B cell (primary cell): ENCODE results near the gene SOX6. TPM values are rescaled to one million over a fixed set of nuclear protein-coding genes. Genes with fewer than 3 reads are reported as not detected.

Experiments used
- ATAC-seq: fragments of 200-7000 bp; cut with Tn5 transposase; one replicate; pipeline ENCODE4 v1.10.0; 2021; ENCODE audit warnings: low read depth, mild to moderate bottlenecking, moderate number of reproducible peaks, moderate library complexity
- CTCF ChIA-PET: fragments of 350-600 bp; sonication (Branson Sonifier 250); formaldehyde crosslinking; loops from one replicate; lab custom pipeline; 2021; ENCODE audit warnings: antibody characterized with exemption, inconsistent platforms; lab: Charles Lee
- POLR2A ChIA-PET: fragments of 350-600 bp; sonication (Branson Sonifier 250); formaldehyde crosslinking; loops from one replicate; lab custom pipeline; 2021; ENCODE audit warnings: antibody characterized with exemption; lab: Charles Lee
- DNase-seq: peaks from one replicate; pipeline ENCODE4 v3.0.0; 2013
- H2AFZ ChIP-seq: 2 replicates; pipeline ENCODE4 v1.6.1; 2012; ENCODE audit warnings: mild to moderate bottlenecking, low read depth, low read length; ENCODE audit not compliant: insufficient read depth, poor library complexity, severe bottlenecking
- H3K27ac ChIP-seq, 2 donors: 1 replicate in 1 of 2; 2 replicates in 1 of 2; pipeline ENCODE4 v1.5.1; 2012 to 2013; ENCODE audit warnings: low read length in 2 of 2, mild to moderate bottlenecking in 2 of 2, moderate library complexity in 1 of 2
- H3K27me3 ChIP-seq, 4 experiments: fragments of 200-600 bp in 1 of 4; sonication (generic) in 1 of 4; replicated peaks in 1 of 4; 1 replicate in 2 of 4; 2 replicates in 2 of 4; pipeline versions ENCODE4 v1.6.1 to v1.7.0; 2013 to 2016; ENCODE audit warnings: low read length in 3 of 4, mild to moderate bottlenecking in 2 of 4, mixed read lengths in 1 of 4, moderate library complexity in 1 of 4; ENCODE audit not compliant: insufficient read depth in 4 of 4, control insufficient read depth in 3 of 4; ENCODE audit errors: control extremely low read depth in 1 of 4
- H3K36me3 ChIP-seq, 2 experiments: replicated peaks in 1 of 2; 1 replicate in 1 of 2; 2 replicates in 1 of 2; pipeline versions ENCODE4 v1.6.1 to v1.7.1; 2013; ENCODE audit warnings: low read length in 1 of 2; ENCODE audit not compliant: insufficient read depth in 2 of 2, control insufficient read depth in 1 of 2; ENCODE audit errors: control extremely low read depth in 1 of 2, extremely low read depth in 1 of 2
- H3K4me1 ChIP-seq, 2 donors: fragments of 200-600 bp in 1 of 2; sonication (generic) in 1 of 2; 1 replicate in 1 of 2; 2 replicates in 1 of 2; pipeline versions ENCODE4 v1.5.1 to v1.6.1; 2013 to 2017; ENCODE audit warnings: low read length in 2 of 2; ENCODE audit not compliant: control insufficient read depth in 2 of 2, insufficient read depth in 2 of 2
- H3K4me2 ChIP-seq: replicated peaks from 2 replicates; pipeline ENCODE3; 2012; ENCODE audit warnings: mild to moderate bottlenecking, low read depth, low read length; ENCODE audit not compliant: poor library complexity, severe bottlenecking
- H3K4me3 ChIP-seq, 5 experiments: fragments of 200-600 bp in 1 of 5; sonication (generic) in 1 of 5; 1 replicate in 3 of 5; 2 replicates in 2 of 5; pipeline versions ENCODE4 v1.5.1 to v1.7.0; 2011 to 2016; ENCODE audit warnings: low read length in 4 of 5, mild to moderate bottlenecking in 4 of 5, low read depth in 2 of 5, control low read depth in 1 of 5, moderate library complexity in 1 of 5; ENCODE audit not compliant: insufficient read depth in 1 of 5; ENCODE audit errors: control extremely low read depth in 1 of 5, extremely low read depth in 1 of 5
- H3K79me2 ChIP-seq: fragments of 200-600 bp; sonication (generic); one replicate; pipeline ENCODE4 v1.6.0; 2016; ENCODE audit warnings: low read length; ENCODE audit not compliant: control insufficient read depth, insufficient read depth
- H3K9ac ChIP-seq: fragments of 200-600 bp; sonication (generic); 2 replicates; pipeline ENCODE4 v1.6.1; 2017; ENCODE audit warnings: mild to moderate bottlenecking, low read length, moderate library complexity
- H3K9me3 ChIP-seq, 3 donors: one replicate each; pipeline versions ENCODE4 v1.6.1 to v1.7.1; 2013; ENCODE audit warnings: low read length in 2 of 3; ENCODE audit not compliant: control insufficient read depth in 2 of 3, insufficient read depth in 1 of 3; ENCODE audit errors: control extremely low read depth in 1 of 3
- H4K20me1 ChIP-seq: 2 replicates; pipeline ENCODE4 v1.6.0; 2012; ENCODE audit warnings: mild to moderate bottlenecking, low read length; ENCODE audit not compliant: insufficient read depth, control insufficient read depth, poor library complexity, severe bottlenecking
- H3K27ac Mint-ChIP-seq: one replicate; pipeline ENCODE4 v1.8.0; 2021; ENCODE audit warnings: mixed read lengths
- H3K27me3 Mint-ChIP-seq: one replicate; pipeline ENCODE4 v1.8.0; 2021; ENCODE audit warnings: mixed read lengths
- H3K4me1 Mint-ChIP-seq: one replicate; pipeline ENCODE4 v1.8.0; 2021; ENCODE audit warnings: mixed read lengths
- H3K4me3 Mint-ChIP-seq: one replicate; pipeline ENCODE4 v1.8.0; 2021; ENCODE audit warnings: mixed read lengths
- H3K9me3 Mint-ChIP-seq: one replicate; pipeline ENCODE4 v1.8.0; 2022; ENCODE audit warnings: mixed read lengths; ENCODE audit not compliant: insufficient read depth
- CTCF ChIP-seq: fragments of 200-600 bp; IDR thresholded peaks from one replicate; pipeline ENCODE4 v1.8.0; 2022; ENCODE audit warnings: antibody characterized with exemption, mild to moderate bottlenecking
- EZH2 ChIP-seq: IDR thresholded peaks from 2 replicates; pipeline ENCODE4 v1.6.1; 2012; ENCODE audit warnings: borderline replicate concordance, low read depth, mild to moderate bottlenecking, moderate library complexity, low read length; ENCODE audit not compliant: insufficient read depth, poor library complexity, severe bottlenecking
- WGBS: methylation state at CpG from one replicate; pipeline ENCODE4 v1.1.5; 2013; ENCODE audit warnings: missing lambda C conversion rate; ENCODE audit not compliant: insufficient coverage; 5-methylcytosine and 5-hydroxymethylcytosine counted together
- intact Hi-C: fragments of 100-400 bp; cut with micrococcal nuclease; formaldehyde crosslinking; loops from one replicate; pipeline ENCODE4 v1.10.0; 2022
- polyA plus RNA-seq: library from polyadenylated mRNA; depleted of rRNA; stranded (reverse); fragments of >200 nt; gene quantifications from 2 replicates; pipeline ENCODE4 v1.2.3, GENCODE V29; 2012
- total RNA-seq, 2 donors: library from RNA; stranded (reverse); fragments of 120-200 nt in 1 of 2; gene quantifications; 1 replicate in 1 of 2; 2 replicates in 1 of 2; pipeline versions ENCODE4 v1.2.3 to v1.2.4, GENCODE V29; 2013 to 2022

SOX6 gene
- total and polyA plus RNA-seq, 2 donors (not counting 1 experiment from before 2014, with no cell fraction given) = not detected

- H3K36me3 ChIP-seq = no peaks in the 10 kb centered on the region
- TF ChIP-seq EZH2 (no peak), CTCF (no peak)
- no CpG with 5 or more reads among the region's 6 CpGs for WGBS
- H3K4me2 ChIP-seq = no peak overlapping the region
- no peak overlapping the region for H3K4me3 Mint-ChIP-seq
- H3K79me2 ChIP-seq = no peaks in the 10 kb centered on the region
- no peaks in the 10 kb centered on the region for H3K9me3 Mint-ChIP-seq
- H3K9me3 ChIP-seq = no peaks in the 10 kb centered on the region
- CTCF ChIA-PET = no interaction called here
- DNase-seq (no peak), ATAC-seq (no peak)
- H3K27me3 Mint-ChIP-seq = no peaks in the 10 kb centered on the region
- H2AFZ ChIP-seq = no peak overlapping the region
- no peak overlapping the region for H3K27ac ChIP-seq
- no peaks in the 10 kb centered on the region for H3K27me3 ChIP-seq
- H3K4me3 ChIP-seq = no peak overlapping the region
- H3K4me1 ChIP-seq = no peaks in the 10 kb centered on the region
- no peak overlapping the region for H3K27ac Mint-ChIP-seq
- no peaks in the 10 kb centered on the region for H4K20me1 ChIP-seq
- no peaks in the 10 kb centered on the region for H3K4me1 Mint-ChIP-seq
- intact Hi-C loops = no loop called here
- POLR2A ChIA-PET = no interaction called here
- H3K9ac ChIP-seq = no peak overlapping the region
Observed at GRCh38 chr11:16047073-16047472, 309.3 kb downstream of the SOX6 start.

GRCh38 chr11:16043617-16044016, 312.7 kb downstream of the SOX6 start:
- TF ChIP-seq EZH2 (no peak), CTCF (no peak)
- no peaks in the 10 kb centered on the region for H3K79me2 ChIP-seq
- no peaks in the 10 kb centered on the region for H3K27me3 ChIP-seq
- H3K36me3 ChIP-seq = no peaks in the 10 kb centered on the region
- ATAC-seq = no peak
- peaks cover 0 to 1% (median 0%) of the 10 kb centered on the region in 3 donors for H3K9me3 ChIP-seq
- intact Hi-C loops = no loop called here
- CTCF ChIA-PET = no interaction called here
- no peaks in the 10 kb centered on the region for H3K4me1 Mint-ChIP-seq
- POLR2A ChIA-PET = no interaction called here
- DNase-seq = no peak
- no peak overlapping the region for H3K4me2 ChIP-seq
- no peaks in the 10 kb centered on the region for H4K20me1 ChIP-seq
- no peaks in the 10 kb centered on the region for H3K9me3 Mint-ChIP-seq
- H3K4me3 ChIP-seq = no peak overlapping the region
- H3K27me3 Mint-ChIP-seq = no peaks in the 10 kb centered on the region
- no peak overlapping the region for H3K9ac ChIP-seq
- no peak overlapping the region for H2AFZ ChIP-seq
- no peak overlapping the region for H3K27ac Mint-ChIP-seq
- H3K4me1 ChIP-seq = no peaks in the 10 kb centered on the region
- H3K4me3 Mint-ChIP-seq = no peak overlapping the region
- no CpG with 5 or more reads among the region's 2 CpGs for WGBS
- no peak overlapping the region for H3K27ac ChIP-seq
